ENCODE measurements around the gene TTC34.

The TTC34 gene

DNA sequence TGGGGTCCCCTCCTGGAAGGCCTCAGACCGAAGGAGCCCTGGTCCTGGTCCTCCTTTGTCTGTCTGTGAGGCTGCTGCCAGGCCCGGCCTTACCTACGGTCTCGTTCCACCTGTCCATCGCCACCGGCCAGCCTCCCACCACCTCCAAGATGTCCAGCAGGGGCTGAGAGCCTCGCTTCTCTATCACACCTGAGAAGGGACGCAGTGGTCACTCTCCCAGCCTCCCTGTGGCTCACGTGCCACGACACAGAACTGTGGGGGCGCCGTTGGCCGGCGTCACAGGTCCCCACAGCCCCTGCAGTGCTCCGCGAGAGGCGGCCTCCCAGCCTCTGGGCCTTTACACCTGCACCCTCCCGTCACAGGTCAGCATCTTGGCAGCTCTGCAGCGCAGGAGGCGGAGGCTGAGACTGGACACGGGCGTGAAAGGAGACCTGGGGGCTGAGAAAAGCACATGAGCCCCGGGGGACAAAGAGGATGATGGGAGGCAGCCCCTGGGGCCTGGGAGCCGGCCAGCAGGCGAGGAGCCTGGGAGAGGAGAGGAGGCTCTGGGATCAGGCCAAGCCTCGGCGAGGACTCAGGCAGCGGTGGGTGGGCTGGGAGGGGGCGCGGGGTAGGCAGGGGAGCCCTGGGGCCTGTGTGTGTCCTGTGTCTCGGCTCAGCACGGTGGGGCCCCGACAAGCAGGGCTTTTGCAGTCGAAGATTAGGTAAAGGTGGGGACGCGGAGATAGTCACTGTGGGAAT, 194.4 kb downstream of the TTC34 start:
- no peak for DNase-seq (ENCODE audit: low read depth in 2 of 3, low spot score in 2 of 3)

DNA sequence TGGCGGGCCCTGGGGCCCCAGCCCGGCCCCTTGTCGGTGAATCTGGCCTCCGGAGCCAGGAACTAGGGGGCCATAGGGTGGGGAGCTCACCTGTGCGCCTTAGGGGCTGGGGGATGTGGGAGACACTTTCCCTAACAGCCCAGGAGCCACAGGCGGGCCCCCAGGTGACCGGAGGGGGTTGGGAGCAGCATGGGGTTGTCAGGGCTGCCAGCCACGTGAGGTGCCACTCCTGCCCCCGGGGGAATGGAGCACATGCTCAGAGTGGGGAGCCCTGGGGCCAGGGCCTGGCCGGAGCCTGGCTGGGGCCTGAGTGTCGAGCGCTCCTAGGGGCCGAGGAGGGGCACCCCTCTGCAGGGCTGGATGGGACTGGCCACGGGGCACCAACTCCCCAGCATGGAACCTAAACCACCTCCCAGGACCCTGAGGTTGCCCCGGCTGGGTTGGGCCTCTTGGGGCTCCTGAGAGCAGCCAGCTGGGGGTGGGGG, 195.1 kb downstream of the TTC34 start:
- no peak for DNase-seq (ENCODE audit: low read depth in 2 of 3, low spot score in 2 of 3)

DNA sequence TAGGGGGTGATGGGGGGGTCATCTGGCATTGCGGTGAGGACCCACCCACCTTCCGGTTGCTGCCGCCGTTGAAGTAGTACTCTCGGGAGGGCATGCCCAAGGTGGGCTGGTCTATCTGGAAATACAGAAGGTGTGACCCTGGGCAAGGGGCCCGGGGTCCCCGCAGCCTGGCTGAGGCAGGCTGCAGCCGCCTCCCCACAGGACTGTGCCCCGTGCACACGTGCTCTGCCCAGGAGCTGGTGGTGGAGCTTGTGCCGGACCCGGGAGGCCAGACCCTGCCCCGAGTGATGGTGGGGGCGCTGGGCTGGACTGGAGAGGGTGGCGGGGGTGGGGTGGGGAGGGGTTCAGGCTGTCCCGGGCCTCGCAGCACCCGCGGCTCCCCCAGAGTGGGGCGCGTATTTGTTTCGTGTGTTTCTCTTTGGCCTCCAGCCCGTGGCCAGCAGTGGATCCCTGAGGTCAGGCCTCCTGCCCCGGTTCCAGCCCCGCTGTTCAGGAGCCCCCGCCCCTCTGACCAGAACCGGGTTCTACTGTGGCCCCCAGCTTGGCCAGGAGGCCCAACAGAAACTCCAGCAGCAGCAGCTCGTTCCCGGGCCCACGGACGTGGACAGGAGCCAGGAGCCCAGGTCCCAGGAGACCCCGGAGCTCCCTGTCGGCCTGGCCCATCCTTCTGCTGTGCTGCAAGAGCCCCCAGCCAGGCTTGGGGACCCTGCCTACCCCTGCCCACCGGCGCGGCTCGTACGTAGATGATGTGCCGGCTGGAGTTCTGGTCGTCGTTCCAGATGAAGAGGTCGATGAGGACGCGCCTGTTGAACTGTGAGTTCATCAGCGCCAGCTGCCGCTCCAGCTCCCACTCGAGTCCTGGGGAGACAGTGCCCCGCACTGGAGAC, 195.7 kb downstream of the TTC34 start:
- DNase-seq (ENCODE audit: low read depth in 2 of 3, low spot score in 2 of 3), result no peak

DNA sequence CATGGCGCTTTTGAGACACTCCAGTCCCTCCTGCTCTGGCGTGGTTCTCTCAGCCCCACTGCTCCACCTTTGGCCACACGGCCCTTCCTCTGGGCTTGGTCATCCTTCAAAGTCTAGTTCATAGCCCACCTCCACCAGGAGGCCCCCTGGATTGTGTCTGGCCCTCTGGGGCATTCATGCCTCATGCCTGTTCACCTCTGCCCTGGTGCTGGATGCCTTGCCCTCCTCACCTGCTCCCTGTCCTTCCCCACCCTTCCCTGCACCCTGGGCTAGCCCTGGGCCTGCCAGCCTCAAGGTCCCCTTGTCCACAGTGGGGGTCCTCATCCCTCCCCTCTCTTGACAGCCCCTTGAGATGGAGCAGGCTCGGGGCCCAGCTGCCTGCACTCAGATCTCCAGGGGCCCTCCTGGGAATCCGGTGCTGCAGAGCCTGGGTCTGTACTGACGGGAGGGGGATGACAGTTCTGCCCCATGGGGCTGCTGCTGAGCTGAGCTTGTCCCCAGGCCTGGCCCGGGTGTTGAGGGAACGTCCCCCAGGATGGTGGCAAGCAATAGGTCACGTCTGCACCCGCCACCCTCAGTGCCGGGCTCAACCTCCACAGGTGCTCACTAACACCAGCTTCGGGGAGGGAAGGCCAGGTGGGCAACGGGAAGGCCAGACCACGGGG, 196.5 kb downstream of the TTC34 start:
- no peak for DNase-seq (ENCODE audit: low read depth in 2 of 3, low spot score in 2 of 3)

DNA sequence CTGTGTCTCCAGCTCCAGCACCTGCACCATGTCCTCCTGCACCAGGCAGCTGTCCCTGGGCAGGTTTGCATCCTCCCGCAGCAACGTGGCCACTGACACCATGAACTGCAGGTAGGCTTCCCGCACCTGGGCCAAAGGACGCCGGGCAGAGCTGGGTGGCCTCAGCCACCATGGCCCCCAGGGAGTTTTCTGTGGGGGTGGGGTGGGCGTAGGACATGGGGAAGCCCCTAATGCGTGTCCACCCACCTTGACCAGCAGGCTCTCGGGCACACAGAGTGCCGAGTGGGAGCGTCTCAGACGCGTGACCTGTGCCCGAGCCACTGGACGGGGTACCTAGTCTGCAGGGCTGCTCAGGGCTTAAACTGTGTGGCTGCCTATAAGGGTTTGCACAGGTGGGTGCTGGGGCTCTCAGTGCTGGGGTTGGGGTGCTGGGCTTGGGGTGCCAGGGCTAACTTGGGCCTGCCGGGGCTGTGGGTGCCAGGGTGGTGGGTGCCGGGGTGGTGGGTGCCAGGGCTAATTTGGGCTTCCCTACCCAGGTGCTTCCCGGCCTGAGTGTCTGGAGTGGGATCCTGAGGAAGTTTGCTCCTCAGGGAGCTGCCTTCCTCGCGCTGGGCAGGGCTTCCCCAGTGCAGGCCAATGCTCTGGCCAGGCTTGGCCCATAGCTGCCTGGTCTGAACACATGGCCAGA, 197.2 kb downstream of the TTC34 start:
- no peak for DNase-seq (ENCODE audit: low read depth in 2 of 3, low spot score in 2 of 3)

DNA sequence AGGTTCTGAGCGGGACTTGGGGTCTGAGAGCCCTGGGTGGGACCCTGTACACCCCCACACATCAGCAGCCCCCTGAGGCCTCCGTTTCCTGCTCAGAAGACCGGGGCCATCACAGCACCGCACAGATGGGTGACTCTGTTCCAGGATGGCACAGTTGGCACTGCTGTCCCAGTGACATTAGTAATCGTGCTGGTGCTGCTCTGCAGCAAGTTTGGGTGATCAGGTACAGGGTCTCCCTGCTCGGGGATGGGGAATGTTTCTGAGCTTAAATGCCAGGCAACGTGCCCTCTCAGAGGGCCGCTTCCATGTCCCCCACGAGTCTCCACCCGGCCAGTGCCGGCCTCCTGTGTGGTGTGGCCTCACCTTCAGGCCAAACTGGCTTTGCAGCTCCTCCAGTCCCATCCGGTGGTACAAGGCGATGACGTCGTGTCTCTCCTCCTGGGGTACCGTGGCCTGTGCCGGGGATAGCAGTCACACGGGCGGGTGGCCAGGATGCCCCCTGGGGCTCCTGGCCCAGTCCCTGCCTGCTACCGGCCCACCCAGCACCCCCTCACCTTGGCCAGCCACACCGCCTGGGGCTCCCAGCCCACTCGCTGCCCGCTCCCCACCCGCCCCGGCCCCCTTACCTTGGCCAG, 197.9 kb downstream of the TTC34 start:
- DNase-seq (ENCODE audit: low read depth in 2 of 3, low spot score in 2 of 3), result no peak

DNA sequence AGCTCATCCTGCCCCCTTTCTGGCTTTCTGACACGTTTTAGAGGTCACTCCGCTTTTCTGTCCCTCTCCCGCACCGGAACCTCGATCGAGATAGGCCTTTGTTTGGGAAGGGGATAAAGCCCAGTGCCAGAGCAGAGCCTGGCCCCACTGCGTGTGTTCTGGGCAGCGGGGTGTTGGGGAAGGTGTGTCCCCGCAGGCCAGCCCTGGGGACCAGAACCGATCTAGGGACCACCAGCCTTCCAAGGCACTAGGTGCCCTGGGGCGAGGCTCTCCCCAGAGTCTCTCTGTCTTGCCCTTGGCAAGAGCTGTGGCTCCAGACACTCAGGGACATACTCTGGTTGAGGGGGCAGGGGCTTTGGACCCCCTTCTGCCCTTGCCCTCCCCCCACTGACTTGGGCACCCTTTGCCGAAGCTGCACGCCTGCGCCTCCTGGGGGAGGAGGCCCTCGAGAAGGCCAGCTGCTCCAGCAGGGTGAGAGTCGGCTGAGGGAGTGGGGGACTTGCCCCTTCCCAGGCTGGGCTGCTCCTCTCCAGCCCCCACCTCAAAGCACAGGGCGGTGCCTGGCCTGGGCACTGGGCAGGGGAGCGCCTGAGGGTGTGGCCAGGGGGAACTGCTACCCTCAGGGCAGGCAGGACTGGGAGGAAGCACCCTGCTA, 198.5 kb downstream of the TTC34 start:
- no peak for DNase-seq (ENCODE audit: low read depth in 2 of 3, low spot score in 2 of 3)

DNA sequence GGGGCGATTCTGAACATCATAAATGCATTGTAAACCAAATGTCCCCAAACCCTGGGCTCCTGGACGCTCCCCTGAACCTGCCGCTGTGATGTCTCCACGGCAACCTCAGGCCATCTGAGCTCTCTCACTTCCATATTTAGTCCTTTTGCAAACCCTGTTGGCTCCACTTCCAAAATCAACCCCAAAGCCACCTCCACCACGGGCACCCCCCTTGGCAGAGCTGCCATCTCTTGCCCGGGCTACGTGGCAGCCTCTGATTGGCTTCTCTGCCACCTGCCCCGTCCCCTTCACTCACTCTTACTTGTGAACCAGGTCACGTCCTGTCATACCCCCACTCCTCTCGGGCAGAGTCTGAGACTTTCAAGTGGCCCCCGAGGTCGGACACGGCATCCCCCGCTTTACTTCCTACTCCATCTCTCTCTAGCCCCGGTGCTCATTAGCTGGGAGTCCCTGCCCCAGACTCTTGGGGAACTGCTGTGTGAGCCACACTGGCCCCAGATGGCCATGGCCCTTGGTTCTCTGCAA, 199.1 kb downstream of the TTC34 start:
- DNase-seq (ENCODE audit: low read depth in 2 of 3, low spot score in 2 of 3), result no peak

DNA sequence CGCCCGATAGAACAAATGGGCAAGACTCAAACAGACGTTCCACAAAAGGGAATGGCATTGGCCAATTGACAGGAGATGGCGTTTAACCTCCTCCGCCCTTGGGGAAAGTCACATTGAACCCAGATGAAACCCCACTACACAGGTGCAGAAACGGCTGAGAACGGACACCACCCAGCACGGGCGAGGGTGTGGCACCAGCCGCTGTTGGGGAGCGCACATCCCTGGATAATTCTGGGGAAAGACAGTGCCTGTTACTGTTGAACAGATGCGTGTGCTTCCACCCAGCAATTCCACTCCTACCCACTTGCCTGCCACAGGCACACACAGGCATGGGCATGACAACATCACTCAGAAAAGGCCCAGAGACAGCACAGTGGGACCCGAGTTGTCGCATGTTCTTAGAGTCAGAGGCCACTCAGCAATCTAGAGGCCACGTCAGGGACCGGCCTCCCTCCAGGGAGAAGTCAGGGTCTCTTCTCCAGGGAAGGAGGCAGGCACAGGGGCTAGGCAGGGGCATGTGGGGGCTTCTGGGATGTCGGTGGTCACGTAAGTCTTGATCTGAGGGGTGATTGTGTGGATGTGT, 199.7 kb downstream of the TTC34 start:
- DNase-seq (ENCODE audit: low read depth in 2 of 3, low spot score in 2 of 3), result no peak

DNA sequence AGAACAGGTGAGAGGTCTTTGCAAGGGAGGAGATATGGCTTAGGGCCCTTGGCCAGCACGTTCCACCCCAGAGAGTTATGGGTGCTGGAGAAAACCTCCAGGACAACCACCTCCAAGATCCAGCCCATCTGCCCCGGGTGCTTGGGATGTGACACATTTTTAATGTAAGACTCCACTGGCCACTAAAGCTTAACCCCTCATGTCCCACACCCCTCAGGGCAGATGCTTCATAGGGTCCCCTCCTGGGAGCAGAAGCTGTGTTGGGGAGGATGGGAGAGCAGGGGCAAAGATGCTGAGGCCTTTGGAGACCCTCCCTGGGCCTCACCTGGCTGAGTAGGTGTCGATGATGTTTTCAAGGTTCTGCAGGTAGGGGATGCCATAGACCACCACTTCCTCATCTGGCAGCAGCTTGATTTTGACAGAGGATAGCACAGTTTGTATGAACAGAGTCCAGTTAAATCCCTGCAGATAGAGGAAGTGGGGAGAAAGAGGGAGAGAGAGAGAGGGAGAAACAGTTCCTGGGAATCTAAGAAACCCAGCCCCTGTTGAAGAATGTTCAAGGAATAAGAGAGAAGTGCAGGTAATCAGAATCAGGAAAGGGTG, 203.1 kb downstream of the TTC34 start:
- DNase-seq (ENCODE audit: low read depth in 2 of 3, low spot score in 2 of 3), result no peak

DNA sequence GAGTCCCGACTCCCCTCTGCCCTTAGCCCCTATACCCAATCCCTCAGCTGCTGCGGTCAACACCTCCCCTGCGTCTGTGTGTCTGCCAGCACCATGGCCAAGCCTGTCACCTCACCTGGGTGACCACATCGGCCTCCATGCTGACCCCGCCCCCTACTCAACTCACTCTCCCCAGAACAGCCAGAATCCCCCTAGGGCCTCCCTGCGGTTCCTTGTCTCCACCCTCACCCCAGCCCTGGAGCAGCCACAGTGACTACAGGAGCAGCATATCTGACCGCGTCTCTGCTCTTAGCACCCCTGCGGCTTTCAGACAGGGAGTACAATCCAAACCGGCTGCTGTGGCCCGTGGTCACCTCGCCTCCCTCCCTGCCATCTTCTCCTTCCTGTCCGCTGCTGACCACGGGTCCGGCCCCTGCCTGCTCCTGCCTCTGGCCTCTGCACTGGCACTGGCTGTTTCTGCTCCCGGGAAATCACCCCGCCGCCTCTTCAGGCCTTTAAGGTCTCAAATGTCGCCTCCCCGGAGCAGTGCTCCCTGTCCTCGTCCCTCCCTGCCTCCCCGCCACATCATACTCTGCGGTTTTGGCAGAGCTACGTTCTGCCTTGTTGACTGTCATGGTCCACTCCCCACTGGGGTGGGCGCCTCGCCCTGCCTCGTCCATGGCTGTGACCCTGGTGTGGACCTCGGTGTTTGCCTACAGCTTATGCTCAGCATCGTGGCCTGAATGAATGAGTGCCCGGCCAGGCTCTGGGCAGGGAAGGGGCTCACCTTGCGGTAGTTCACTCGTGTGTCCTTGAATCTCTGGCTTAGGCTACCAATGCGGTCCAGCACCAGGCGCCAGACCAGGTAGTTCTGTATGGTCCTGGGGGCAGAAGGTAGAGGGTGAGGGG, 203.8 kb downstream of the TTC34 start:
- DNase-seq (ENCODE audit: low read depth in 2 of 3, low spot score in 2 of 3), result no peak

DNA sequence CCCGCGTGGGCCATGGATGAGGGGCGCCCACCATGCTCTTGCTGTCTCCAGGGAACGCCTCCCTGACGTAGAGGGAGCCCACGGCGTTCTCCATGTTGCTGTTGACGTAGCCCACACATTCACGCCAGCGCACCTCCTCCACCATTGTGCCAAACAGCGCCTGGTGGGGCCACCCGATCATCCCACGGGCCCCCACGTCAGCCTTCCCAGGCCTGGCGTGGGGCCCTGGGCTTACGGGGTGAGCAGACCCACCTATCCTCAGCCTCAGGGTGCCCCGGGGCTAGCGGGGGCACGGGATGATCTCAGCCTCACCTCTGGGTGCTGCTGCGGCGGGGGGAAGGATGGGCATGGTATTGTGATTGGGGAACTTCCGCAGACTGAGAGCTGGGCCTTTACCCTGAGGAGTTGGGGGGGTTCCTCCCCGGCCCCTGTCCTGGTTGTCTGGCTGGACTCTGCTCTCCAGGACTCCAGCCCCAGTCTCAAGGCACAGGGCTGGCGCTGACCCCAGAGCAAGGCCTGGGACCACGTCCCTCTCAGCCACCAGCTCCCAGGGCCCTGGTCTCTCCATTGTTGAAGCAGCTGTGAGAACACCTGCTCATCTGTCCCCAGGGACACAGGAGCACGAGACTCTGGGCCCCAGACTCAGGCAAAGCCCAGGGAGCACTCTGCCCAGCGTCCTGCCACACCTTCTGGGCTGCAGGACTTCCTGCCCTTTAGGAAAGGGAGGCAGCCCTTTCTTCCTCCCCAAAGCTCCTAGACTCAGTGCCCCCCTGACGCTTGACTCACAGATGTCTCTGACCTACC, 204.8 kb downstream of the TTC34 start:
- no peak for DNase-seq (ENCODE audit: low read depth in 2 of 3, low spot score in 2 of 3)

DNA sequence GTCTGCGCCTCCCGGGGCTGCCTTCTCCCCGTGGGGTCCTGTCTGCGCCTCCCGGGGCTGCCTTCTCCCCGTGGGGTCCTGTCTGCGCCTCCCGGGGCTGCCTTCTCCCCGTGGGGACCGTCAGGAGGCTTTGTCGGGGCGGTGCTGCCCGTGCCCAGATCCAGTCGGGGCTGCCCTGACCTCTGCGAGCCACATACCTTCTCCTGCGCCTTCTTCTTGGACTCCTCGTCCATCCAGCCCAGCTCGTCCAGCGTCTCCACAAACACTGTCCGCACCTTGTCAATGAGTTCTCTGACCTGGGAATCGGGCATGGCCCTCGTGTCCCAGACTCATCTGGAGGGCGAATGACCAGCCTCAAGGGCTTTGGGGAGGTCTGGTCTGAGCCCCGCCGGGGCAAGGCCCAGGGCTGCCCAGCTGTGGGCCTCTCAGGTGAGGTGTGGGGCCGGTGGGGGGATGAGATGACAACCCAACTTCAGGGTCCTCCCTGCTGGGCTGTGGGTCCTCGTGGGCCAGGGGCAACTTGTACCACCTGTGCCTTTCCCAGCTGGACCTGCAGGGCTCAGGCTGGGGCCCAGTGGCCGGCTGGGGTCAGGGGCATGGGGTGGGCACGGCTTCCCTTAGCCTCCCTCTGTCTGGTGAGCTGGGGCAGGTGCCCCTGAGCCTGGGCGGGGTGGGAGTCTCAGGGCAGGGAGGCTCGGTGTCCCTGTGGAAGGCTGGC, 205.5 kb downstream of the TTC34 start:
- no peak for DNase-seq (ENCODE audit: low read depth in 2 of 3, low spot score in 2 of 3)

DNA sequence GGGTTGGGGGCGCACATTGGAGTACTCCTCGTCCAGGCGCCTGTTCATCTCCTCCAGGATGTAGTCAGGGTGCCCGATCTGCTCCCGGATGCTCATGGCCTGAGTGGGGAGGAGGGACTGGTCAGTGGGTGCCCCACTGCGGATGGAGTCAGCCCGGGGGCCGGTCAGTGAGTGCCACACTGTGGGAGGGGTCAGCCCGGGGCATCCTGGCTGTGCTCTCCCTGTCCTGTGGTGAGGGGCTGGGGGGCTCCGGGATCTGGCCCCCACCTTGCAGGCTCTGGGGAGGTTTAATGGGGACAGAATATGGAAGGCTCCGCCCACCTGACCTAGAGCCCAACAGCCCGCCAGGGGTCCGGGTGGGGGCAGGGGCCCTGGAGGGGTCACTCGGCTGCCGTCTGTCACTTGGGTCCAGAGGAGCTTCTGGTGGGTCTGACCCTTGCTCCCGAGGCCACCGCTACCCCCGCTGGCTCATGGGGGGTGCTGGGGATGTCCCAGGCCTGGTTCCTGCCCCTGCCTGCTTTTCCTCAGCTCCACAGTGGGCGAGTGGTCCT, 206.2 kb downstream of the TTC34 start:
- no peak for DNase-seq (ENCODE audit: low read depth in 2 of 3, low spot score in 2 of 3)

DNA sequence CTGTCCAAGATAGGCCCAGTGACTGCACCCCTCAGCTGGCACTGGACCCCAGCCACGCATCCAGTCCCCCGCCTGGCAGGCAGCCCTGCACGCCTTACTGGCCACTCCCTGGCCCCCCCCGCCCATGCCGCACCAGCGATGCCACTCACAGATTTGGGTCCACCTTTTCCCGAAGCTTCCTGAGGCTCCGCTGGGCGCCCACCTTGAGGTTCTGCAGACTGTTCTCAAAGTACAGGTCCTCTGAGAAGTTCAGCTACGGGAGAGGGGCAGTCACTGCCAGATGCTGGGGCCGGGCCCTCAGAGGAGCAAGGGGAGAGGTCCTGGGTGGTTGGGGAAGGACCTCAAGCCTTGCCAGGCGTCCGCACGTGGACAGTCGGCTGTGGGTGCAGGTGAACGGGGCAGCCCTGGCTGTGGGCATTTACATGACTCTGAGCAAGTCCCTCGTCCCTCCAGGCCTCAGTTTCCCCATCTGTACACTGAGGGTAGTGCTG, 206.8 kb downstream of the TTC34 start:
- no peak for DNase-seq (ENCODE audit: low read depth in 2 of 3, low spot score in 2 of 3)

DNA sequence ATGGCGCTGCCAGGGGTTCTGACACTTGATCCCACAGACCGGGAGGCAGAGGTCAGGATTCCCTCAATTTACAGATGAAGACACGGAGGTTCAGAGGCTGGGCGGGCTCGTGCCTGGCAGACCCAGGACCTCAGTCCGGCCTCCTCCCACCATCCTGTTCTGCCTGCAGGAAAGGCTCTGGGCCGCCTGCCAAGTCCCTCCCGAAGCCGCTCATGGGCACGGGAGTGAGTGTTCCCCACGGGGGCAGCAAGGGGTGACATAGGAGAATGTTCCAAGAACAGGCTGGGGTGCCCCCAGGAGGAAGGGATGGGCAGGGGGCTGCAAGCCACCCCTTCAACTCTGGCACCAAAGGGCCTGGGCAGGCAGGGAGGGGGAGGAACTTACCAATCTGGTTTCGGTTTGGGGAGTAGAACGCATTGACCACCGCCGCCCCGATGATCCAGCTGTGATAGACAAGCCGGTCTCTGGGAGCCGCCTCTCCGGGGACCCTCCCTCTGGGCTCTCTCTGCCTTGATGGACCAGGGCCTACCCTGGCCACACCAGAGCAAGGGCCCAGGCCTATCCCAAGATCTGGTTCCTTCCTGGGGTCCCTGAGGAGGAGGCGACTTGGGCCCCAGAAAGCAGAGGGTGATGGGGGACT, 207.4 kb downstream of the TTC34 start:
- DNase-seq (ENCODE audit: low read depth in 2 of 3, low spot score in 2 of 3), result no peak

Data from activated CD8-positive, alpha-beta memory T cell treated with anti-CD3 and anti-CD28 coated beads for 48 hours (primary cell).